Neural progenitor cell (in vitro differentiated cells): Measurements from ENCODE around the gene SFXN2. TPM values are rescaled to one million over a fixed set of nuclear protein-coding genes. Genes with fewer than 3 reads are reported as not detected.

Experiments
- DNase-seq: peaks from one replicate; pipeline ENCODE4 v3.0.0-alpha.2; 2016; ENCODE audit warnings: low spot score
- H2AFZ ChIP-seq: fragments of 200-600 bp; sonication (generic); replicated peaks from 2 replicates; pipeline ENCODE4 v1.6.1; 2016; ENCODE audit warnings: antibody characterized with exemption
- H3F3A ChIP-seq: fragments of 200-600 bp; sonication (generic); 2 replicates; pipeline ENCODE4 v1.6.1; 2016; ENCODE audit warnings: antibody characterized with exemption, low read depth
- H3K27ac ChIP-seq: fragments of 200-600 bp; sonication (generic); 2 replicates; pipeline ENCODE4 v1.5.1; 2016; ENCODE audit warnings: mild to moderate bottlenecking
- H3K27me3 ChIP-seq: fragments of 200-600 bp; sonication (generic); 2 replicates; pipeline ENCODE4 v1.6.1; 2016; ENCODE audit warnings: mild to moderate bottlenecking, moderate library complexity
- H3K36me3 ChIP-seq: fragments of 200-600 bp; sonication (generic); 2 replicates; pipeline ENCODE4 v1.5.1; 2016
- H3K4me1 ChIP-seq: fragments of 200-600 bp; sonication (generic); 2 replicates; pipeline ENCODE4 v1.6.1; 2016; ENCODE audit warnings: mixed run types
- H3K4me2 ChIP-seq: fragments of 200-600 bp; sonication (generic); 2 replicates; pipeline ENCODE4 v1.6.1; 2016
- H3K4me3 ChIP-seq: fragments of 200-600 bp; sonication (generic); 2 replicates; pipeline ENCODE4 v1.5.1; 2016
- H3K79me2 ChIP-seq: fragments of 200-600 bp; sonication (generic); 2 replicates; pipeline ENCODE4 v1.6.1; 2016; ENCODE audit warnings: low read depth
- H3K9ac ChIP-seq: fragments of 200-600 bp; sonication (generic); 2 replicates; pipeline ENCODE4 v1.6.1; 2016
- H3K9me3 ChIP-seq: fragments of 200-600 bp; sonication (generic); 2 replicates; pipeline ENCODE4 v1.5.1; 2016; ENCODE audit warnings: low read depth
- H4K20me1 ChIP-seq: fragments of 200-600 bp; sonication (generic); 2 replicates; pipeline ENCODE4 v1.6.1; 2016; ENCODE audit warnings: low read depth
- H3K27ac Mint-ChIP-seq: 3 replicates; pipeline ENCODE4 v1.8.0; 2021; ENCODE audit warnings: mixed read lengths
- H3K27me3 Mint-ChIP-seq: 2 replicates; pipeline ENCODE4 v1.8.0; 2022; ENCODE audit warnings: low read depth, mild to moderate bottlenecking, inconsistent platforms, moderate library complexity, mixed read lengths; ENCODE audit not compliant: insufficient read depth
- H3K36me3 Mint-ChIP-seq: 3 replicates; pipeline ENCODE4 v1.8.0; 2021; ENCODE audit warnings: mixed read lengths
- H3K4me1 Mint-ChIP-seq: 3 replicates; pipeline ENCODE4 v1.8.0; 2021; ENCODE audit warnings: mixed read lengths
- H3K4me3 Mint-ChIP-seq: 3 replicates; pipeline ENCODE4 v1.8.0; 2021; ENCODE audit warnings: mild to moderate bottlenecking, moderate library complexity, mixed read lengths
- H3K9me3 Mint-ChIP-seq: 3 replicates; pipeline ENCODE4 v1.8.0; 2020; ENCODE audit warnings: mixed read lengths
- EZH2 ChIP-seq: fragments of 200-600 bp; sonication (generic); IDR thresholded peaks from 2 replicates; pipeline ENCODE4 v1.6.1; 2017; ENCODE audit warnings: antibody characterized with exemption, mild to moderate bottlenecking, moderate library complexity
- EZH2phosphoT487 ChIP-seq: fragments of 200-600 bp; sonication (generic); IDR thresholded peaks from 2 replicates; pipeline ENCODE4 v1.6.1; 2017; ENCODE audit warnings: antibody characterized with exemption
- total RNA-seq: library from RNA; depleted of rRNA; stranded (reverse); fragments of >200 nt; gene quantifications from 2 replicates; pipeline ENCODE4 v1.2.3, GENCODE V29; 2015; ENCODE audit warnings: low replicate concordance
- TF ChIP-seq, protein P1 (sequence below): fragments of 200-600 bp; sonication (generic); IDR thresholded peaks from 2 replicates; pipeline ENCODE4 v1.5.1; 2017; ENCODE audit warnings: antibody characterized with exemption, mild to moderate bottlenecking

SFXN2 gene
- total RNA-seq, 1 donor from 2014 or later = 6.4 TPM

DNA sequence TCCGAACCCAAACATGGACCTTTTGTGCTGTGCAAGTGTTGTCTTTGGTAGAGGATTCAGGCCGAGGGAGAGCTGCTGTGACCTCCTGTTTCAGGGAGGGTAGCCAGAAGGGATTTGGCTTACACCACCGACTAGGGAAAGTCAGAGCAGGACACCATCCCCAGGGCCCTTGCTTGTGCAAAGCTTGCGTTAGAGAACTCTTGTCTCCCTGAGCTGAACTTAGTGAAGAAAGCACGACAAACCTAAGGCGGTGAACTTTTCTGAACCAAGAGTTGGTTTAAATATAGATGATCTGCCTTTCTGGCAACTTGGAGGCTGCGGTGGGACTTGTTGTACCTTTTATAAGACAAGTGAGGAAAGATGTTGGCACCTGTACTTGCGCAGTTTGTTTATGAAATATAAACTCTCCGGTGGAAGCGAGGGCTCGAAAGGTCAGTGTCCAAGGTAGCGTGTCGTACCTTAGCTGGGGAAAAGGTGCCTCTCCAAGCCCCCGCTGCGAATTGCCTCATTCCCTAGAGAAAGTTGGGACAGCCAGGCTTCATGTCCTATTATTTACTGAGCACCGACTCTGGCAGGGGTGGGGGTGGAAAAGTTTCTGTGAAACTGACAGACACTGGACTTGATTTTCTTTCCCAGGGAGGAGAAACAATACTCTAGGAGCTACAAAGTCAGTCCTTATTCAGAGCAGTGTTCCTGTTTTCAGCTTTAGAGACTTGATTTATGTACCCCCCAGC lies 60.9 kb downstream of the SFXN2 start:
- peaks cover 74% of the 10 kb centered on the region for H3K4me1 Mint-ChIP-seq

DNA sequence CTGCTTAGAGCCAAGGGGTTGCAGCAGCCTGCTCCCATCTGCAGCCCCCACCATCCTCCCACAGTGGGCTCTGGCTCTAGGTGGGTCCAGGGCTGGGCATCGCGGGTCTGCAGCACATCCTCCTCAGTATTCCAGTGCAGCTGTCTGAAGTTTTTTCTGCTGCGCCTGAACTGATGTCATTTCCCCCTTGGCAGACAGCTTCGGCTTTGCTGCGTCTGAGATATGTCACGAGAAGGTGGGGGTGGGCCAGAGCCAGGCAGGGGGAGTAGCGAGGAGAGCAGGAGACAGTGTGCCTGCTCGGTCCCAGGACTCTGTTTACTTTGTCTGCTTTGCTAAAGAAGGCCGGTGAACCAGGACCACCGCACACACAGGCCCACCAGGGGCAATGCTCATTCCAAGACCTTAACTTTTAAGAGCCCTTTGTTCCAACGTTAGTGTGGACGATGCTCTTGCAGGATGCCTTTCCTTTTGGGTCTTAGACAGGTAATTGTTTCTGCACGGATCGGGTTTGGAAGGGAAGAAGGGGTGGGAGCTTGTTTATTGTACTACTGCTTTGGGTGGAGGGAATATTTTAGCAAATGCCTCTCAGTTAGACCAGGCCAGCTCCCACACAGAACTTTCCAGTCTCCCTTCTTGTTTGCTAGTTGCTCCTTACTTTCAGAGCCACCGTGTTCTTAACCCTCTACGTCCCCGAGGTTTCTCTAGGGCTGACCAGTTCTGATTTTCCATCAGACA lies 61.7 kb downstream of the SFXN2 start:
- Histone ChIP-seq H3K9me3 (no peaks in the 10 kb centered on the region), H3K4me3 (peak overlapping the region; percentile 33), H4K20me1 (peaks cover 31% of the 10 kb centered on the region), H3K27me3 (no peaks in the 10 kb centered on the region), H3K36me3 (no peaks in the 10 kb centered on the region), H3K9ac (no peak overlapping the region), H2AFZ (no peak overlapping the region), H3K4me1 (peaks cover 50% of the 10 kb centered on the region), H3F3A (peaks cover 34% of the 10 kb centered on the region), H3K27ac (peak overlapping the region; percentile 76), H3K79me2 (no peaks in the 10 kb centered on the region), H3K4me2 (peak overlapping the region; percentile 80)
- peaks cover 77% of the 10 kb centered on the region for H3K4me1 Mint-ChIP-seq
- H3K27ac Mint-ChIP-seq = peak overlapping the region; percentile 99
- DNase-seq = peak; percentile 57
- no peaks in the 10 kb centered on the region for H3K36me3 Mint-ChIP-seq
- no peak for TF ChIP-seq EZH2phosphoT487
- no peaks in the 10 kb centered on the region for H3K9me3 Mint-ChIP-seq
- peak overlapping the region; percentile 85 for H3K4me3 Mint-ChIP-seq
- peaks cover 4% of the 10 kb centered on the region for H3K27me3 Mint-ChIP-seq

More for the DNA sequence above, 60.9 kb downstream of the SFXN2 start:
- Histone ChIP-seq H3K79me2 (no peaks in the 10 kb centered on the region), H3F3A (peaks cover 34% of the 10 kb centered on the region), H3K36me3 (no peaks in the 10 kb centered on the region), H4K20me1 (peaks cover 28% of the 10 kb centered on the region), H3K4me3 (peak overlapping the region; percentile 33), H3K27ac (no peak overlapping the region), H3K9me3 (no peaks in the 10 kb centered on the region), H3K4me1 (peaks cover 43% of the 10 kb centered on the region), H3K27me3 (no peaks in the 10 kb centered on the region), H2AFZ (no peak overlapping the region), H3K4me2 (peak overlapping the region; percentile 80), H3K9ac (no peak overlapping the region)
- Mint-ChIP-seq H3K27ac (peak overlapping the region; percentile 99), H3K4me3 (peak overlapping the region; percentile 85), H3K27me3 (peaks cover 7% of the 10 kb centered on the region), H3K9me3 (no peaks in the 10 kb centered on the region), H3K36me3 (no peaks in the 10 kb centered on the region)
- no peak for DNase-seq
- TF ChIP-seq, protein P1, sequence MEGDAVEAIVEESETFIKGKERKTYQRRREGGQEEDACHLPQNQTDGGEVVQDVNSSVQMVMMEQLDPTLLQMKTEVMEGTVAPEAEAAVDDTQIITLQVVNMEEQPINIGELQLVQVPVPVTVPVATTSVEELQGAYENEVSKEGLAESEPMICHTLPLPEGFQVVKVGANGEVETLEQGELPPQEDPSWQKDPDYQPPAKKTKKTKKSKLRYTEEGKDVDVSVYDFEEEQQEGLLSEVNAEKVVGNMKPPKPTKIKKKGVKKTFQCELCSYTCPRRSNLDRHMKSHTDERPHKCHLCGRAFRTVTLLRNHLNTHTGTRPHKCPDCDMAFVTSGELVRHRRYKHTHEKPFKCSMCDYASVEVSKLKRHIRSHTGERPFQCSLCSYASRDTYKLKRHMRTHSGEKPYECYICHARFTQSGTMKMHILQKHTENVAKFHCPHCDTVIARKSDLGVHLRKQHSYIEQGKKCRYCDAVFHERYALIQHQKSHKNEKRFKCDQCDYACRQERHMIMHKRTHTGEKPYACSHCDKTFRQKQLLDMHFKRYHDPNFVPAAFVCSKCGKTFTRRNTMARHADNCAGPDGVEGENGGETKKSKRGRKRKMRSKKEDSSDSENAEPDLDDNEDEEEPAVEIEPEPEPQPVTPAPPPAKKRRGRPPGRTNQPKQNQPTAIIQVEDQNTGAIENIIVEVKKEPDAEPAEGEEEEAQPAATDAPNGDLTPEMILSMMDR = no peak

DNA sequence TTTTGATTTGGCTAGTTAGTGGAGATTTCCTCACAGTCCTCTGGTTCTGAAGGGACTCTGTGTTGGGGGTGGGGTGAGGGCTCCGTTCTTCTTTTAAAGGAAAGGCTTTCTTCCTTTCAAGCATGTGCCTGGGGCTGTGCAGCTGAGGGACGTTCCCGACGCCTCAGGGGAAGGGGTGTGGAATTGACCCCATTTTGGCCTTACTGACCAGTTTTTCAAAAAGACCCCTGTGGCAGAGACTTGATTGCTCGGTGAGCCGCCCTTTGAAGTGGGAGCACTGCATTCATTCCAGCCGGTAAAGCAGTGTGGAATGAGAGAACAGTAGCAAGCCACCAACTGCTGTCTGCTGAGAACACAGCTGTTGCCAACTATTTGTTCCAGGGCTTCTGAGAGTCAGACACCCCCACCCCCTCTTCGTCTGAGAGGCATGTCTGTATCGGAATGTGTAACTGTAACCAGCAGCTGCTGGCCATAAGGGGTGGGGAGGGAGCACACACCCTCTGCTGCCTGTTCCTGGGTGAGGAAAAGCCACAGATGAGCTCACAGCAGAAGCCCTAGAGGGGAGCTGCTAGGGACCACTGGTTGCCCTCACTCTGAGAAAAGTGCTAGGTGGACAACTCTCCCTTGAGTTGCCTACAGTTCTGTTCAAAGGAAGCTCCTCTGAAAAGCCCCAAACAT lies 62.5 kb downstream of the SFXN2 start:
- Histone ChIP-seq H2AFZ (no peak overlapping the region), H3K27me3 (no peaks in the 10 kb centered on the region), H3K36me3 (no peaks in the 10 kb centered on the region), H3K9me3 (no peaks in the 10 kb centered on the region), H3K4me2 (peak overlapping the region; percentile 80), H3F3A (peaks cover 34% of the 10 kb centered on the region), H3K79me2 (no peaks in the 10 kb centered on the region), H3K9ac (no peak overlapping the region), H3K27ac (peak overlapping the region; percentile 76), H4K20me1 (peaks cover 31% of the 10 kb centered on the region), H3K4me3 (peak overlapping the region; percentile 33), H3K4me1 (peaks cover 55% of the 10 kb centered on the region)
- Mint-ChIP-seq H3K4me3 (peak overlapping the region; percentile 85), H3K4me1 (peaks cover 83% of the 10 kb centered on the region), H3K36me3 (no peaks in the 10 kb centered on the region), H3K9me3 (no peaks in the 10 kb centered on the region), H3K27ac (peak overlapping the region; percentile 99), H3K27me3 (peaks cover 4% of the 10 kb centered on the region)
- peak; percentile 85 for DNase-seq
- no peak for TF ChIP-seq EZH2
- TF ChIP-seq EZH2phosphoT487 = no peak
- TF ChIP-seq, protein P1 = no peak
